MM.1S (cell line): Measurements from ENCODE around the gene RBM18.

Source experiments
- EZH2 ChIP-seq: fragments of 300-600 bp; sonication (generic); optimal IDR thresholded peaks from 2 replicates; pipeline ENCODE3; 2017; ENCODE audit warnings: low read depth, mild to moderate bottlenecking, antibody characterized with exemption, low read length, mixed read lengths
- EZH2phosphoT487 ChIP-seq: fragments of 300-600 bp; sonication (generic); IDR thresholded peaks from 2 replicates; pipeline ENCODE4 v1.6.1; 2018; ENCODE audit warnings: antibody characterized with exemption, low read length
- TF ChIP-seq, protein P1 (sequence below): fragments of 300-600 bp; sonication (generic); IDR thresholded peaks from 2 replicates; pipeline ENCODE4 v1.5.1; 2016; ENCODE audit warnings: antibody characterized with exemption, low read length, mixed read lengths

DNA sequence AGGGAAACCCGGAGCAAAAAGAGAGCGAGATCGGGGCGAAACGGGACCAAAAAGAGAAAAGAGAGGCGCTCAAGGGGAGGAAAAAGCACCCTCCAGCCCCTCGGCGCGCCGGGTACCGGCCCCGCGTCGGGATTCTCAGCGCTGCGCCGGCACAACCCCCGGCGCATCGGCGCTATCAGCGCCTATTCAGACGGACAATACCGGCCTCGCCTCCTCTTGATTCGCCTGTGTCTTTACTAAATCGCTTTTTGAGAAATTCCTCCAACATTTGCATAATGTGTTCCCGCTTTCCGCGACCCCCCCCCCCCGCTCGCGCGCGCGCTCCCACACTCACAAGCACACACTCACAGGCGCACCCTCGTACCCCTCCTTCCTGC lies 36.5 kb downstream of the RBM18 start:
- TF ChIP-seq, protein P1, sequence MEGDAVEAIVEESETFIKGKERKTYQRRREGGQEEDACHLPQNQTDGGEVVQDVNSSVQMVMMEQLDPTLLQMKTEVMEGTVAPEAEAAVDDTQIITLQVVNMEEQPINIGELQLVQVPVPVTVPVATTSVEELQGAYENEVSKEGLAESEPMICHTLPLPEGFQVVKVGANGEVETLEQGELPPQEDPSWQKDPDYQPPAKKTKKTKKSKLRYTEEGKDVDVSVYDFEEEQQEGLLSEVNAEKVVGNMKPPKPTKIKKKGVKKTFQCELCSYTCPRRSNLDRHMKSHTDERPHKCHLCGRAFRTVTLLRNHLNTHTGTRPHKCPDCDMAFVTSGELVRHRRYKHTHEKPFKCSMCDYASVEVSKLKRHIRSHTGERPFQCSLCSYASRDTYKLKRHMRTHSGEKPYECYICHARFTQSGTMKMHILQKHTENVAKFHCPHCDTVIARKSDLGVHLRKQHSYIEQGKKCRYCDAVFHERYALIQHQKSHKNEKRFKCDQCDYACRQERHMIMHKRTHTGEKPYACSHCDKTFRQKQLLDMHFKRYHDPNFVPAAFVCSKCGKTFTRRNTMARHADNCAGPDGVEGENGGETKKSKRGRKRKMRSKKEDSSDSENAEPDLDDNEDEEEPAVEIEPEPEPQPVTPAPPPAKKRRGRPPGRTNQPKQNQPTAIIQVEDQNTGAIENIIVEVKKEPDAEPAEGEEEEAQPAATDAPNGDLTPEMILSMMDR: no peak
- no peak for TF ChIP-seq EZH2
- TF ChIP-seq EZH2phosphoT487: no peak
